Measurements from ENCODE around the gene NTN4.
"Not testable (repeated sequence)": the region's sequence is repeated elsewhere in the genome, so short reads cannot be mapped to it uniquely, and the experiment has no call there.

The NTN4 gene

GRCh38 chr12:95763809-95764253 lies 26.7 kb downstream of the NTN4 start:
- no peak for TF ChIP-seq CTCF (IDR thresholded peaks at IDR 0.05; ENCODE audit: insufficient read depth, low read depth, low read length, missing control alignments)
- no peak overlapping the region for H3K4me3 ChIP-seq (ENCODE audit: low read length)
- peak; percentile 95 for DNase-seq (ENCODE audit: low read depth)

- no peak for DNase-seq (ENCODE audit: low read depth)
- TF ChIP-seq CTCF (IDR thresholded peaks at IDR 0.05; ENCODE audit: insufficient read depth, low read depth, low read length, missing control alignments) = no peak
- no peak overlapping the region for H3K4me3 ChIP-seq (ENCODE audit: low read length)
Measured at GRCh38 chr12:95762123-95762785, 28.3 kb downstream of the NTN4 start.

- DNase-seq (ENCODE audit: low read depth) = no peak
- no peak overlapping the region for H3K4me3 ChIP-seq (ENCODE audit: low read length)
- no peak for TF ChIP-seq CTCF (IDR thresholded peaks at IDR 0.05; ENCODE audit: insufficient read depth, low read depth, low read length, missing control alignments)
Measured at GRCh38 chr12:95760371-95760770, 30.2 kb downstream of the NTN4 start.

- H3K4me3 ChIP-seq (ENCODE audit: low read length) = no peak overlapping the region
- no peak for DNase-seq (ENCODE audit: low read depth)
- no peak for TF ChIP-seq CTCF (IDR thresholded peaks at IDR 0.05; ENCODE audit: insufficient read depth, low read depth, low read length, missing control alignments)
Measured at GRCh38 chr12:95759718-95760117, 30.8 kb downstream of the NTN4 start.

- TF ChIP-seq CTCF (IDR thresholded peaks at IDR 0.05; ENCODE audit: insufficient read depth, low read depth, low read length, missing control alignments) = no peak
- DNase-seq (ENCODE audit: low read depth) = no peak
- H3K4me3 ChIP-seq (ENCODE audit: low read length) = no peak overlapping the region
Measured at GRCh38 chr12:95759039-95759438, 31.5 kb downstream of the NTN4 start.

GRCh38 chr12:95756362-95756761 lies 34.2 kb downstream of the NTN4 start:
- no peak for DNase-seq (ENCODE audit: low read depth)
- no peak overlapping the region for H3K4me3 ChIP-seq (ENCODE audit: low read length)
- TF ChIP-seq CTCF (IDR thresholded peaks at IDR 0.05; ENCODE audit: insufficient read depth, low read depth, low read length, missing control alignments) = no peak

- DNase-seq (ENCODE audit: low read depth) = no peak
- TF ChIP-seq CTCF (IDR thresholded peaks at IDR 0.05; ENCODE audit: insufficient read depth, low read depth, low read length, missing control alignments) = no peak
- no peak overlapping the region for H3K4me3 ChIP-seq (ENCODE audit: low read length)
Measured at GRCh38 chr12:95755261-95755865, 35.2 kb downstream of the NTN4 start.

GRCh38 chr12:95746062-95746461 lies 44.5 kb downstream of the NTN4 start:
- not testable (repeated sequence) for H3K4me3 ChIP-seq (ENCODE audit: low read length); DNase-seq (ENCODE audit: low read depth)

Data from epithelial cell of esophagus (primary cell).